Stimulated activated naive CD8-positive, alpha-beta T cell treated with anti-CD3 and anti-CD28 coated beads, Interleukin-15, Interleukin-2, amounts not matched to agents 100 U/mL and 50 U/mL, for 24 hours (primary cell): ENCODE data around the gene TDRD10.
A peak's percentile ranks its signal among the peaks of the same experiment; 100 is the strongest.

Source experiments
- ATAC-seq: fragments of 150-1000 bp; cut with Tn5 transposase; one replicate; pipeline ENCODE4 v1.10.0; 2021
- DNase-seq: peaks from one replicate; pipeline ENCODE4 v3.0.0; 2021

The TDRD10 gene

DNA sequence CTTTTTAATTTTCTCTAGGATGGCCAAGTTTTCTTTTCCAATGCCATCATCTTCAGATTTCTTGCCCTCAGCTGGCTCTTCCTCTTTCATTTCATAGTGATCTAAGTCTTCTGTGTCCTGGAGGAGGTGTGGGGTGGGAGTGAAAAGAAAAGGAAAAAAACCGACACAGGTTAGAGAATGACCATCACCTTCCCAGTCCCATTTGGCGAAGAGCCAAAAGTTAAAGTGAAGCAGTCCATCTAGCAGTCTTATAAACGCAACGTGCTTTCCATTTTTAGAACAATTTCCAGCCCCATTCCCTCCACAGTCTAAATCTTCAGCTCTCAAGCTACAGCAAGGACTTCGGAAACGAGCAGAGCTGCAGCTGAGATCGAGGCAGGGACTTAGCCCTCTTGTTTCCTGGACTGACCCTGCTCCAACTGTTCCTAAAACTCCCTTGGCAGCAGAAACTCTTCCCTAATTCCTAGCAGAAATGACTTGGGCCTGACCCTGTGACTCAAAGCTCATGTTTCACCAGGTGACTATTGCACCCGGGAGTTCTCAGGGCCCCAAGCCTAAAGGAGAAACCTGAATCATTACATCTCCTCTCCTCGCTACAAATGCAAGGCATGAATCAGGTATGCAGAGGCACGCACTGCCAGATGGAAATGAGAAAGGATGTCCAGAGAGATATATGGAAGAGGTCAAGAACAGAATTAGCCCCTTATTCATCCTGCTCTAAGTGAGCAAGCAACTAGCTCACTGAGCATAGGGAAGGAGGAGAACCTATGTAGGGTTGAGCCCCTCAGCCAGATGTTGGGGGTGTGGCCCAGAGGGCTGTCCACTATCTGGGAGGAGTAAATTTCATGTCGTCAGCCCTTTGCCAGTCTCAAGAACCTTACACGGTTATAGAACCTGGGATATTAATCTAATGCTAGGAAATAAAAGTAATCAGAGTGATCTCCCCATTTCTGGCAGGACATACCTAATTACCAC lies 51.3 kb downstream of the TDRD10 start:
- DNase-seq (no peak), ATAC-seq (no peak)

DNA sequence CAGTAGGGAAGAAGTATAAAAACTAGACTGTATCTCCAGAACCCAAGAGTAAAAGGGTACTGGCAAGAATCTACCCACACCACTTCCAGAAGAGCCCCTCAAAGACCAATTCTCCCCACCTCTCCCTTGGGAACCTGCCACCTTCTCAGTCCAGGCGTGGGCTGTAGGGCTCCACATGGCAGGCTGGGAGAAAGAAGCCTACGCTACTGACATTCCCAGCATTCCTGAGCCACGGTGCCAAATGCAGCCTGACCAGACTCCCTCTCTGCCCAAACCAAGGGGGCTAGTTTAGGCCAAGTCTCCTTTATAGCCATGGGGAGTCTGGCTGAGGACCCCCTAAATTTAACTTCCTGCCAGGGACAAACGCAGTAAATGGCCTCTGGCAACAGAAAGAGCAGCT lies 54.4 kb downstream of the TDRD10 start:
- no peak for DNase-seq
- ATAC-seq, result no peak

DNA sequence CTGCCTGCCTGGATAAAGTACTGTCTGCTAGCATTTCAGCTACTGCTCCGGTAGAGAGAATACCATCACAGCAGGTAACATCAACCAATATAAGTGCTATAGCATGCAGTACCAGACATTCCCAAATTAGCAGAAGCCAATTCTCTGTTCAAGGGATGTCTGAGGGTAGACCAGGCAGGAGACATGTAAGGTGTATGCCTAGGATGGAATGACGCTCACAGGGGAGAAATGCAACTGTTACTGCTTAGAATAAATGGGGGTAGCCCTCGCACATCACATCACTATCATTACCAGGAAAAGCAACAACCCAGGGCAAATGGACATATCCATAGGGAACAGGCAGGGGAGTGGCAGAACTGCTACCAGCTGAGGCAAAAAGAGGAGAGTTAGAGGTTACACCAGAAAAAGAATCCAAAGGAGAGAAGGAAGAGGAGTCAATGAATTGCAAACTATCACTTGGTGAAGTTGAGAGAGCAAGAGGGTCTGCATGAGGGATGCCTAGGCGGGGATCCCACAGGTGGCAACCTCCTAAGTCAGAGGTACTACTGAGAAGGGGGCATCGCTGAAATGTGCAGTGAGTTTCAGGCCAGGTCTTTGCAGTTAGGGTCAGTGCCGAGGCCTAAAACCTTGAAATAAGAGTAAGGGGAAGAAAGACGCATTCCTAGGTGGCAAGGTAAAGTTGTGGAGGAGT lies 55.4 kb downstream of the TDRD10 start:
- no peak for DNase-seq
- no peak for ATAC-seq

DNA sequence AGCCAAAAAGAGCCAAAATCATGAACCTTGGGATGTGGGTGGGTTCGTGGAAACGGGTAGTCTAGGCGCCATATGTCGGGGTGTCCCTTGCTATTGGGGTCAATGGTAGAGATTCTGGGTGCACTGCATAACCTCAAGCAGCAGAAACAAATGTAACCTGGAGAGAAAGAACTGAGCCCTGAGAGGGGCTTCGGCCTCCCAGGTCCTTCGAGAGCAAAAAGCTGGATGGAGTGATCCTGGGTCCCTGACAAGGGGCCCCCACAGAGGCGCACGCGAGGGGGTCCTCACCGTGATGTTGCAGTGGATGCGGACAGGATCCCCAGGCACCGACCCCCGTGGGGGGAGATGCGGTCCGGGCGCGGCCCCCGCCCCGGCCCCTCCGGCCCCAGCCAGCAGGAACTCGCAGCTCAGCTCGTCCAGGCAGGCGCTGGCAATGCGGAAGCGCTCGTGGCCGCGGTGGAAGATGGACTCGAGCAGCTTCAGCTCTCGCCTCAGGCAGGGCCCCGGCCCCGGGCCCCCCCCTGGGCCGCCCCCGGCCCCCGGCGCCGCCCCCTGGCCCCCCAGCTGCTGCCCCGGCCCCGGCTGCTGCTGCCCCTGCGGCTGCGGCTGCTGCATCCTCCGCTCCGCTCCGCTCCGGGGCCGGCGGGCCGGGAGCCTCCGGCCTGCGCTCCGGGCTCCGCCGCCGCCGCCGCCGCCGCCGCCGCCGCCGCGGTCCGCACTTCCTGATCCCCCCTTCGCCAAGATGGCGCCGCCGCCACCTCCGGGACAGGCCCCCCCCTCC lies 56.1 kb downstream of the TDRD10 start, which contains the start of gene UBE2Q1:
TSS of gene UBE2Q1 (minus strand) at position 724 of the 781 bp plus-strand sequence. CDS start at position 615, 109 bp downstream.
- peak; percentile 44 for DNase-seq
- ATAC-seq, result no peak

DNA sequence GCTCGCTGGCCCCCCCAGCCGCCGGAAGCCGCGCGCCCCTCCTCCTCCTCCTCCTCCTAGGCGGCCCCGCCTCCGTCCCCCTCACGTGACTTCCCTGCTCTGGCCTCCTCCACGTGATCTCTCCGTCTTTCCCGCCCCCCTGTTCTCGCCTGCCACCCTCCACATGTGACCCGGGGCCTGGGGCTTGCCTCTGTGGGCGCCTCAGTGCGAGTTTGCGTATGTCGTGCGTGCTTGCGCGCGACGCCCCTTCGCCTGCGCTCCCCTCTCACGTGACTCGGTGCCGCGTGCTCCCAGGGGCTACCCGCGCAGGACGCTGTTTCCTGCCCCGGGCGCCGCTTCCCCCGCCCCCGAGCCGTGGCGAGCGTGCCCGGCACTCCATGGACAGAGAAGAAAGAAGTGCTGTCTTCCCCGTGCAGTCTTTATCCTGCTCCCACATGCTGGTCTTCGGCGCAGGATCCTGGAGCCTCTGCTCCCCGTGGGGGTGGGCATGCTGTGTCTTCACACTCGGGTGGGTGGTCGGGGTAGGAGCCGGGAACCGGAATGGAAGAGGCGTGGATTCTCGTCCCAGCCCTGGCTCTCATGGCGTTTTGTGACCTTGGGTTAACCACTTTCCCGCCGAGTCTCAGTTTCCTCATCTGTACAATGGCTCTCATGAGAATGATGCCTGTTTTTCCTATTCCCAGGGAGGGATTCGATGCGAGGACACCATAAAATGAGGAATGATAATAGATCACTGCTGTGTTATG lies 56.9 kb downstream of the TDRD10 start:
- ATAC-seq, result peak; percentile 95
- DNase-seq, result peak; percentile 100

DNA sequence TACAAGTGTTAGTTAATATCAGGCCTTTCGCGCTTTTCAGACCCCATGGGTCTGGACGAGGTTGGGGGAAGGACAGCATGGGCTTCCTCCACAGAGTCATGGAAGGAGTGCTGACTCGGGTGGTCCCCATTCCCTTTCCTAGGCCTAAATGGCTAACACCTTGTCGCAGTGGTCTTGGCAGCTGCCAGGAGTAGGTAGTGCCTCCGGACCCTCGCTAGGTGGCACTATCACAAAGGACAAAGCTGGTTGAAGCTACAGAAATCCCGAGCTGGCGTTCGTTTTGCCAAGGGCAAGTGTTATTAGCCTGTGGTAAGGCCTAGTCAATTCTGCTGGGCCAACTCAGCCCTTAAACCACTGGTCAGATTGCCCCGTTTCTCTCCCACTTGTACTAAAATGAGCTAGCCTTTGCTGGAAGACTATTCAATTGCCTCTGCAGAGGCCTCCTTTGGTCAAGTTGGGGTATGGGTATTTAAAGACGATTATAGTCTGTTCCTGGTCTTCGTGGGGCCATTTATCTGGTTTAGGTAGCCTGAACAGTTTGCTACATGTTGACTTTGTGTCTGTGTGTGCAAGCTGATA lies 57.5 kb downstream of the TDRD10 start:
- ATAC-seq, result peak; percentile 41
- DNase-seq, result peak; percentile 87

DNA sequence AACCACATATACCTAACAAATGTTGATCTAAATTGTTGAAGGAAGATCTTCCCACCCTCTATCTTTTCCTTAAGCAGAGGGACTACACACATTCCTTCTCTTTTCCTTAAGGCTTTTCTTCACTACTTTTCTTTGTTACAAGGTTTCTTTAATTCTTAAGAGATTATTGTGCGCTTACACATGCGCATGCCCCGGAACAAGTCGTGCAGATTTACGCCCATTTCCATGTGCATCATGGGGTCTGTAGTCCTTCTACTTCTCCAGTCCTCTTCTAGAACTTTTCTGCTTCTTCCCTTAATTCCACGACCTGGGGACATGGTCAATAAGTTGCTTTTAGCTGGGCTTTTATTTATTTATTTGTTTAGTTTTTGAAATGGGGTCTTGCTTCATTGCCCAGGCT lies 63.9 kb downstream of the TDRD10 start:
- ATAC-seq (no peak), DNase-seq (no peak)

DNA sequence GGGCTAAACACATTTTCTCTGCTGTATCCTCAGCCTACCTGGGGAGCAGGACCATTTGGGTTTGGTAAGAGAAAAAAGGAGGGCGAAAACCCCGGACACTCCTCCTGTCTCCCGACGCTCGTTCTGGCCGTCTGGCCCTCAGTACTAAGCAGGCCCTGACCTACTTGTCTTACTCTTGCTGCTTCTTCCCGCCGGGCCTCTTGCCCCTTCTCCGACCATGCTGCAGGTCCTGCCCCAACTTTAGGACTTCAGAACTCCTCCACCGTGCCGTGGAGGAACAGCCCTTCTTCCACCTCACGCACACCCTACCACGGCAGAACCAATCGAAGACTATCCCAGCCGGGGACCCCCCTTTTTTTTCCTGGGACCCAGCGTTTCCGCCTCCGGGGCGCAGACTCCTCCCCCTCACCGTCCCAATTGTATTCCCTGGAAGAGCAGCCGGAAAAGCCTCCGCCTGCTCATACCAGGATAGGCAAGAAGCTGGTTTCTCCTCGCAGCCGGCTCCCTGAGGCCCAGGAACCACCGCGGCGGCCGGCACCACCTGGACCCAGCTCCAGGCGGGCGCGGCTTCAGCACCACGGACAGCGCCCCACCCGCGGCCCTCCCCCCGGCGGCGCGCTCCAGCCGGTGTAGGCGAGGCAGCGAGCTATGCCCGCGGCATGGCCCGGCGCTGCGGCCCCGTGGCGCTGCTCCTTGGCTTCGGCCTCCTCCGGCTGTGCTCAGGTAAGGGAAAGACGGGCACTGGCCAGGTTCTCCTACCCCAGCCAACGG lies 65.6 kb downstream of the TDRD10 start, which contains the start of gene CHRNB2:
TSS of gene CHRNB2 (plus strand) at position 393 of the 771 bp plus-strand sequence. CDS start at position 660, 267 bp downstream.
- peak; percentile 79 for DNase-seq
- peak; percentile 83 for ATAC-seq

DNA sequence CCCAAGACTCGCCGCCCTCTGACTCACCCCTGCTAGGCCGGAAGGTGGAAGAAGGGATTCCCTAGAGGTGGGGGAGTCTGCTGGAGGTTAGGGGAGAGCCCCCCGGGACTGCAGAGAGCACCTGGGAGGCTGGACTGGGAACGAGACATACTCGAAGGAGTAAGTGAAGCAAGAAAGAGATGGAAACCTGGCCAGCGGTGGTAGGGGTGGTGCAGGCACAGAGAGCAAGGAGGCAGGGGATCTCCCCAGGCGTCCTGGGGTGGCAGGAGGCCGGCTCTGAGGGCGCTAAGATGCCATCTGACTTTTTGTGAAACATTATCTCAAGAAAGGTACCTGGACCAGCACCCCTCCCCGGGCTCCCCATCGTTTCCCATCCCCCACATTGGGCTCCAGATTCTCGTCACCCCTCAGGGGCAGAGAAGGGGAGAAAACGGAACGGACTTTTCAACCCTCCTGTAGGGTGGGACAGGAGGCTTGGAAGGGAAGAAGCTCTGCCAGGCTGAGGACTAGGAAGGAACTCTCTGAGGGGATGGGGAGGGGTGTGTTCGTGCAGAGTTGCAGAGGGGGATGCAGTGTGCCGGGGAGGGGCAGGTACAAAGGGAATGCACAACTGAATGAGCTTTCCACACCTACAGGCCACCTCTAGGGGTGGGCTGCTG lies 66.3 kb downstream of the TDRD10 start:
- ATAC-seq (no peak), DNase-seq (no peak)

DNA sequence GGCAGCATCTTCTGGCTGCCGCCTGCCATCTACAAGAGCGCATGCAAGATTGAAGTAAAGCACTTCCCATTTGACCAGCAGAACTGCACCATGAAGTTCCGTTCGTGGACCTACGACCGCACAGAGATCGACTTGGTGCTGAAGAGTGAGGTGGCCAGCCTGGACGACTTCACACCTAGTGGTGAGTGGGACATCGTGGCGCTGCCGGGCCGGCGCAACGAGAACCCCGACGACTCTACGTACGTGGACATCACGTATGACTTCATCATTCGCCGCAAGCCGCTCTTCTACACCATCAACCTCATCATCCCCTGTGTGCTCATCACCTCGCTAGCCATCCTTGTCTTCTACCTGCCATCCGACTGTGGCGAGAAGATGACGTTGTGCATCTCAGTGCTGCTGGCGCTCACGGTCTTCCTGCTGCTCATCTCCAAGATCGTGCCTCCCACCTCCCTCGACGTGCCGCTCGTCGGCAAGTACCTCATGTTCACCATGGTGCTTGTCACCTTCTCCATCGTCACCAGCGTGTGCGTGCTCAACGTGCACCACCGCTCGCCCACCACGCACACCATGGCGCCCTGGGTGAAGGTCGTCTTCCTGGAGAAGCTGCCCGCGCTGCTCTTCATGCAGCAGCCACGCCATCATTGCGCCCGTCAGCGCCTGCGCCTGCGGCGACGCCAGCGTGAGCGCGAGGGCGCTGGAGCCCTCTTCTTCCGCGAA lies 69.4 kb downstream of the TDRD10 start:
- no peak for ATAC-seq
- no peak for DNase-seq

DNA sequence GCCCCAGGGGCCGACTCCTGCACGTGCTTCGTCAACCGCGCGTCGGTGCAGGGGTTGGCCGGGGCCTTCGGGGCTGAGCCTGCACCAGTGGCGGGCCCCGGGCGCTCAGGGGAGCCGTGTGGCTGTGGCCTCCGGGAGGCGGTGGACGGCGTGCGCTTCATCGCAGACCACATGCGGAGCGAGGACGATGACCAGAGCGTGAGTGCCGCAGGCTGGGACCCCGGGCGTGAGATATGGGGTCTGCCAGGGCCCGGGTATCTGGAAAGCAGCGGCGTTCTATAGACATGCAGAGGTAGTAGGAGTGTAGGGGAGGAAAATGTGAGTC lies 69.9 kb downstream of the TDRD10 start:
- ATAC-seq, result no peak
- no peak for DNase-seq

DNA sequence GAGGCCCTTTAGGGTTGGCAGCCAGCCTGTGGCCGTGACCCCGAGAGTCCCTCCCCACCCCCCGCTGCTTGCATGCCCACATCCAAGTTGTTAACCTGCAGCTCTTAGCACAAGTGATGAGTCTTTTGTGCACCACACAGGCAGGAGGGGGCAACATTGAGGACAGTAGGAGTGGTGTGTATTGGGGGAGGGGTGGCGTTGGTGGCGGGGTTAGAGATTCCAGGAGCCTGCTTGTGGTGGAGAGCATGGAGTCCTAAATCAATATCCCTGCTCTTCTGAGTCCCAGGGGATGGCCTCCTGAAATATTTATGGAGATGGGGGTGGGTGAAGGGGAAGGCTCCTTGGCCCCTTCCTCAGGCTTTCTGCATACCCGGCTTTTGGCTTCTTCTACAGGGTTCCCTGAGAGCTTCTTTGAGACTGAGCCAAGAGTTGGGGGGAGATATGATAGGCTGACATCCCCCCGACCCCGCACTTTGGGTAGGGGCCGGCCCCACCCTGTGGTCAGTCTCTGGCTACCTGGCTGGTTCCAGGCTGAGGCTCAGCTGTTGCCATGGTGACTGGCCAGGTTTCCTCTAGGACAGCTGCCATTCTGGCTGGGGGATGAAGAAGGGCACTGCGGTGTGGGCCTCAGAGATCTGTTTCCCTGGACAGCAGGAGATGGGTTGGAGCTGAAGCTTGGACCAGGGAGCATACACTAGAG lies 70.6 kb downstream of the TDRD10 start:
- no peak for ATAC-seq

DNA sequence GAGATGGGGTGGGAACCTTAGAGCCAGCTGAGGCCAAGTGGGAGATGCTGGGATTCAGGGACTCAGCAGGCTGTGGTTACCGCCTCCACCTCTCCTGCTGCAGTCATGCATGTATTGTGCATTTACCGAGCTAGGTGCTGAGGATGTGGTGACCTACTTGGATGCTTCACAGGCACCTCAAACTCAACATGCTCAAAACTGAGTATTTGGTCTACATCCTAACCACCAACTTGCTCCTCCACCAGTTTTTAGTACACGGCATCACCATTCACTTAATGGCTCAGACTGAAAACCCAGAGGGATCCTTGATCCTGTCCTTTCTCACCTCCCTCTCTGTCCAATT lies 71.1 kb downstream of the TDRD10 start:
- ATAC-seq (no peak), DNase-seq (no peak)

More for the DNA sequence above, 70.6 kb downstream of the TDRD10 start:
- no peak for DNase-seq

DNA sequence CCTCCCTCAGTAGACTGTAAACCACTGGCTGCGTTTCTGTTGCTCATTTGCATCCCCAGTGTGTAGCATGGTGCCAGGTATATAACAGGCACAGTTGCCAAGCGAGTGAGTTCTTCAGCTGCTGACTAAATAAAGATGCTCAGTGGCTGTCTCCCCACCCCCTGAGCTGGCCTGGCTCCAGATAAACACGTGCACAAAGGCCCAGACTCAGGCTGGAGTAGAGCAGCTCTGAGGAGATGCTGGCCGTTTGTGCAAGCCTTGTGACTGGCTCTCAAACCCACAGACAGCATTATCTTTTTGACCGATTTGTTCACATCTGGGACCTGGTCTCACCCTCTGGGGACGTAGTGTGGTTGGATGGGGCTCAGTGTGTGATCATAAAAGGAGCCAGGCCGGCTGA lies 72.7 kb downstream of the TDRD10 start:
- DNase-seq, result no peak
- peak; percentile 20 for ATAC-seq

DNA sequence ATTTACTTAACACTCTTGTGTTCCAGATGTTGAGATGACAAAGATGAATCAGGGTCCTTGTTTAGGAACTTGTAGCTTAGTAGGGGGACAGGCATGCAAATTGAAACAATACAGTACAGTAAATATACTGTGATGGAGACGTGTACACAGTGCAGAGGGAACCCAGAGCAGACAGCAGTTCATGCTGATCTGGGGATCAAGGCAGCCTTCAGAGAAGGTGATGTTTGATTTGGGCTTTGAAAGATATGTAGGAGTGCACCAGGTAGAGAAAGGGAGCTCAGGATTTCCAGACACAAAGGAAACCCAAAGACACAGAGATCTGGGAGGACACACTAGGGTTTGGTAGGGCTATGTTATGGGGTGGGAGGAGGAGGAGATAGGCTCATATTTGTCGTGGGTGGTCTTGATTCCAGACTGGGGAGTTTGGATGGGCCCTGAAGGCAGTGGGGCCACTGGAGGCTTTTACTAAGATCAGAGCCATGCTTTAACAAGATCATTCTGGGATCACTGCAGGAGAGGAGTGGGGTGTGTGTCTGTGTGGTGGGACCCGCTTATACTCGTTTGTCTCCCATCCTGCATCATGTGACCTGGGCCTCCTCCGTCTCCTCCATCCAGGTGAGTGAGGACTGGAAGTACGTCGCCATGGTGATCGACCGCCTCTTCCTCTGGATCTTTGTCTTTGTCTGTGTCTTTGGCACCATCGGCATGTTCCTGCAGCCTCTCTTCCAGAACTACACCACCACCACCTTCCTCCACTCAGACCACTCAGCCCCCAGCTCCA lies 73.3 kb downstream of the TDRD10 start:
- DNase-seq (no peak), ATAC-seq (no peak)

DNA sequence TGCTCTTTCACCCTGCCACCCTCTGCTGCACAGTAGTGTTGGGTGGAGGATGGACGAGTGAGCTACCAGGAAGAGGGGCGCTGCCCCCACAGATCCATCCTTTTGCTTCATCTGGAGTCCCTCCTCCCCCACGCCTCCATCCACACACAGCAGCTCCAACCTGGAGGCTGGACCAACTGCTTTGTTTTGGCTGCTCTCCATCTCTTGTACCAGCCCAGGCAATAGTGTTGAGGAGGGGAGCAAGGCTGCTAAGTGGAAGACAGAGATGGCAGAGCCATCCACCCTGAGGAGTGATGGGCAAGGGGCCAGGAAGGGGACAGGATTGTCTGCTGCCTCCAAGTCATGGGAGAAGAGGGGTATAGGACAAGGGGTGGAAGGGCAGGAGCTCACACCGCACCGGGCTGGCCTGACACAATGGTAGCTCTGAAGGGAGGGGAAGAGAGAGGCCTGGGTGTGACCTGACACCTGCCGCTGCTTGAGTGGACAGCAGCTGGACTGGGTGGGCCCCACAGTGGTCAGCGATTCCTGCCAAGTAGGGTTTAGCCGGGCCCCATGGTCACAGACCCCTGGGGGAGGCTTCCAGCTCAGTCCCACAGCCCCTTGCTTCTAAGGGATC lies 74.0 kb downstream of the TDRD10 start:
- DNase-seq (no peak), ATAC-seq (no peak)

DNA sequence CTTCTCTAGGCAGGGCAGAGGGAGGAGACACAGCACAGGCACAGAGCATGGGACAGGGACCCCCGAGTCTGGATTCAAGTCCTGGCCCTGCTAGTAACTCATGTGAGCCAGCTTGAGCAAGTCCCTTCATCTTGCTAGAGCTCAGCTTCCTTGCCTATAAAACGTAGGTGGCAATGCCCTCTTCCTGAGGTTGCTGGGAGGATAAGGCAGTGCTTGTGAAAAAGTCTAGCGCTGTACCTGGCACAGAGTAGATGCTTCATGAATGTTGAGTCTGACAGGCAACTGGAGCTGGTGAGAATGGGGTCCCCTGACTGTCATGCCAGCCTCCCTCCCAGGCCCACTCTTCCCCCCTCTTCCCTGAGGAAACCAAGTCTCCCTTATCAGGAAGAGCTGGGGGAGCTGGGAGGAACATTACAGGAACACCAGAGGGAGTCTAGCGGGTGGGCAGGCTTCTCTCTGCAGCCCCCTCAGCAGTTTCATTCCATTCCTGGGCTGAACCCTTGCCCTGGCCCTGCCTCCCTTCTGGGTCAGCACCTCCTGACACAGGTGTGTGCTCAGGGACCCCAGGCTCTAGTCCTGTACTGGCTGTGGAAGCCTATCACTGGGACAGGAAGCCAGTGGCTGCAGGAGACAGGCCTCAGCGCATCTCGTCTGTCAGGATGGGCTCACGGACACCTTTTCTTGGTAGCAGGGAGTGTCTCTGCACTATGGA lies 75.5 kb downstream of the TDRD10 start:
- ATAC-seq, result no peak
- DNase-seq, result no peak
